Measurements from ENCODE around the gene ZC3H12A.

DNA sequence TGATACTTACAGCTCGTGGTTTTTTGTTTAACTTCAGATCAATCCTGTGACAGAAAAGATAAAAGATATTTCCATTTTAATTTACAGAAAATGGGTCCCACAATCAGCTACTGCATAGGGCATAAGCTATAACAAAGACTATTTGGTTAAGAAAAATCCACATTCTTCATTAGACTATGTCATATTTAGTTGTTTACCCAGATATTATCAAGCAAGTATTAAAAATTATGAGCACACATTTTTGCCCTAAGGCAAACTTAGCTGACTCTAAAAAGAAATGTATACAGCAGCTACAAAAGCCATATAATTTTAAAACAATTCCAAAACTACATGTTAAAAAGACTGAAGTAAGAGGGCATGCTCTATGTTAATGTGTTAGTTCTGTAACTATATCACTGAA lies 21.5 kb downstream of the ZC3H12A start:
- TF ChIP-seq POLR2AphosphoS5 (IDR thresholded peaks at IDR 0.05) (no peak), POLR2A (IDR thresholded peaks at IDR 0.05) (no peak)
- TF ChIP-seq, protein P1, sequence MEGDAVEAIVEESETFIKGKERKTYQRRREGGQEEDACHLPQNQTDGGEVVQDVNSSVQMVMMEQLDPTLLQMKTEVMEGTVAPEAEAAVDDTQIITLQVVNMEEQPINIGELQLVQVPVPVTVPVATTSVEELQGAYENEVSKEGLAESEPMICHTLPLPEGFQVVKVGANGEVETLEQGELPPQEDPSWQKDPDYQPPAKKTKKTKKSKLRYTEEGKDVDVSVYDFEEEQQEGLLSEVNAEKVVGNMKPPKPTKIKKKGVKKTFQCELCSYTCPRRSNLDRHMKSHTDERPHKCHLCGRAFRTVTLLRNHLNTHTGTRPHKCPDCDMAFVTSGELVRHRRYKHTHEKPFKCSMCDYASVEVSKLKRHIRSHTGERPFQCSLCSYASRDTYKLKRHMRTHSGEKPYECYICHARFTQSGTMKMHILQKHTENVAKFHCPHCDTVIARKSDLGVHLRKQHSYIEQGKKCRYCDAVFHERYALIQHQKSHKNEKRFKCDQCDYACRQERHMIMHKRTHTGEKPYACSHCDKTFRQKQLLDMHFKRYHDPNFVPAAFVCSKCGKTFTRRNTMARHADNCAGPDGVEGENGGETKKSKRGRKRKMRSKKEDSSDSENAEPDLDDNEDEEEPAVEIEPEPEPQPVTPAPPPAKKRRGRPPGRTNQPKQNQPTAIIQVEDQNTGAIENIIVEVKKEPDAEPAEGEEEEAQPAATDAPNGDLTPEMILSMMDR (IDR thresholded peaks at IDR 0.05 in 8 of 11, conservative IDR thresholded peaks at IDR 0.05 in 3 of 11) = no peak
